Ectodermal cell (in vitro differentiated cells): ENCODE measurements around the gene HOXB6.

ENCODE experiments used
- H3K27ac ChIP-seq: 2 replicates; pipeline ENCODE4 v1.7.0; 2013; ENCODE audit warnings: mild to moderate bottlenecking, low read depth, low read length; ENCODE audit not compliant: insufficient read depth, poor library complexity, severe bottlenecking
- H3K27me3 ChIP-seq: 2 replicates; pipeline ENCODE4 v1.7.0; 2013; ENCODE audit warnings: mild to moderate bottlenecking, low read length; ENCODE audit not compliant: insufficient read depth, control insufficient read depth, poor library complexity, severe bottlenecking
- H3K36me3 ChIP-seq: one replicate; pipeline ENCODE4 v1.7.0; 2013; ENCODE audit warnings: low read length; ENCODE audit not compliant: control insufficient read depth, insufficient read depth
- H3K4me1 ChIP-seq: one replicate; pipeline ENCODE4 v1.7.0; 2013; ENCODE audit warnings: low read length; ENCODE audit not compliant: control insufficient read depth, insufficient read depth
- H3K4me3 ChIP-seq: 2 replicates; pipeline ENCODE4 v1.7.0; 2013; ENCODE audit warnings: low read depth, low read length, control low read depth; ENCODE audit not compliant: insufficient read depth
- H3K9me3 ChIP-seq: 2 replicates; pipeline ENCODE4 v1.7.0; 2013; ENCODE audit warnings: mild to moderate bottlenecking, low read length, moderate library complexity; ENCODE audit not compliant: control insufficient read depth
- WGBS, 2 experiments: methylation state at CpG; one replicate each; pipeline ENCODE4 v1.1.7; 2013; ENCODE audit warnings: missing lambda C conversion rate in 2 of 2; 5-methylcytosine and 5-hydroxymethylcytosine counted together

HOXB6 gene

DNA sequence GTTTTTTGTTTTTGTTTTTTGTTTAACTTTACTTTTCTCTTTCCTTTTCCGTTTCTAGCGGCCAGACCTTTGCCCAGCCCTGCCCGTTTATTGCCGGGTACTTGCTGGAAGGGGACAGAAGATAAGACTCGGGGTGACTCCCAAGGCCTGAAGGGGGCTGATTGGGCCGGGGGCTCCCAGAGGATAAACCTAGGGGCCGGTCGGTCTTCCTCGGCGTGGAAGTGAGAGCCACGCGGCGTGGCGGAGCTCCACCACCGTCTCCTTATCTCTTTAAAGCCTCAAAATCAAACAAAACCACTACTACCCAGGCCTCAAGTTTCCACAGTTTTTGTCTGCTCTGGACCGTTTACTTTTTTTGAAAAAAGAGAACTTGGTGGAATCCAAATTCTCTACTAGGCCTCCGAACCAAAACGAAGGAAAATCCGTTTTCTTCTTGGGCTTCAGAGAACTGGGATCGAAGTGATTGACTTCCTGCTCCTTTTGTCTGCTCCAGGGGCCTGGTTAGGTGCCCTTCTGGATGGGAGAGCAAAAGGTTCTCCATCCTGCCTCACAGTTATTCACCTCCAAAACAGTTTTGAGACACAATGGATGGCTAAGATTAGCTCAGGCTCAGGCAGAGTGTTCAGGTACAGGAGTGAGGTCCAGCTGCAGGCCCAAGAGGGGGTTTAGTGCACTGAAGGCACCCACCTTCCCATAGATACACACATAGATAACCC lies 29.9 kb upstream of the HOXB6 start:
- Histone ChIP-seq H3K27me3 (peaks cover 100% of the 10 kb centered on the region), H3K9me3 (no peaks in the 10 kb centered on the region), H3K36me3 (no peaks in the 10 kb centered on the region), H3K27ac (no peak overlapping the region), H3K4me1 (no peaks in the 10 kb centered on the region), H3K4me3 (no peak overlapping the region)
- WGBS, 2 experiments: 33 to 43% methylated on average over 20 of the region's 20 CpGs

DNA sequence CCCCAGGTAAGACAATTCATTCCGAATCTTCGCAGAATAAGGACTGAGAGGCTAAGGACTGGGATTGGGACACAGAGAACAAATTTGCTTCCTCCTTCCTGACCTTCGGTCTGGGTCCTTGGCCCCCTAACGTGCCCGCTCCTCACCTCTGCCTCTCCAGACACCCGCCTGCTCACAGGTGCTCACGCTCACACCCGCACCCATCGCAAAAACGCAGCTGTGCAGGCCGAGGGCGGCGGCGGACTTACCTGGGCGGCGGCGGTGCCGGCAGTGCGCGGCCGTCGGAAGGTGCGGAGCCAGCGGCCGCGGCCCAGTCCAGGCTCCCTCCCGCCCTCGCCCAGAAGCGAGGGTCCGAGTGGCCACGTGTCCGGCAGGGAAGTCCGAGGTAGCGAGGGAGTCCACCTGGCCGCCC lies 28.5 kb upstream of the HOXB6 start:
- no peaks in the 10 kb centered on the region for H3K36me3 ChIP-seq
- no peak overlapping the region for H3K4me3 ChIP-seq
- no peak overlapping the region for H3K27ac ChIP-seq
- no peaks in the 10 kb centered on the region for H3K9me3 ChIP-seq
- H3K4me1 ChIP-seq: no peaks in the 10 kb centered on the region
- peaks cover 100% of the 10 kb centered on the region for H3K27me3 ChIP-seq
- 4% methylated on average over 35 of the region's 35 CpGs for WGBS, 2 experiments

DNA sequence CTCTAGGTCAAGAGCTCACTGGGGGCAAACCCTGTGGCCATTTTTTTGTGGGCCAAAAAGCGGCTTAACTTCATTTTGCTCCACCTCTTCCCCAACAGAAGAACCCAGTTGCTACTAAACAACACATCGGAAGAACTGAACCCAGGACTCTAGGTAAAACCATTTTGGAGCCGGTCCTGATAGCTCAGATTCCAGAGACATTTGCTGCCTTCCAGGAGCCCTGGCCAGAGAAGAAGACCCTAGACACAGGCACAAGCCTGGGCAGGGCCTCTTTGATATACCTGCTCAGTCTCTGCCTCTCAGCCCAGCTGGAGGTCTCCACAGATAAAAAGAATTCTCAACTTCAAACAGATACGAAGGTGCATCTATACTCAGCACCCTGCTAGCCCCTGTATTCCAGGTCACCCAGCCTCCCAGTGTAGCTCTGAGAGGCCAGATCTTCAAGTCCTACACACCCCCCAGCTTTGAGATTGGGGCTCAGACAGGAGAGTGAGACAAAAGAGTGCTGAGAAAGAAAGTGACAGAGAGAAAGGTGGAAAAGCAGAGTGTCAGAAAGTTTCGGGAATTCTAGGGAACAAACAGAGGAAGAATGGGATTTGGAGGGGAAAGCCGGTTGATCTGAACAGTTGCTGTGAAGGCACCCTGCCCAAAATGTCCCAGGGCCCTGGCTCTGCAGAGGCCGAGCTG lies 27.9 kb upstream of the HOXB6 start:
- Histone ChIP-seq H3K4me1 (no peaks in the 10 kb centered on the region), H3K4me3 (no peak overlapping the region), H3K36me3 (no peaks in the 10 kb centered on the region), H3K27ac (no peak overlapping the region), H3K9me3 (no peaks in the 10 kb centered on the region), H3K27me3 (peaks cover 100% of the 10 kb centered on the region)
- WGBS, 2 experiments: 13 to 15% methylated on average over 7 of the region's 7 CpGs

DNA sequence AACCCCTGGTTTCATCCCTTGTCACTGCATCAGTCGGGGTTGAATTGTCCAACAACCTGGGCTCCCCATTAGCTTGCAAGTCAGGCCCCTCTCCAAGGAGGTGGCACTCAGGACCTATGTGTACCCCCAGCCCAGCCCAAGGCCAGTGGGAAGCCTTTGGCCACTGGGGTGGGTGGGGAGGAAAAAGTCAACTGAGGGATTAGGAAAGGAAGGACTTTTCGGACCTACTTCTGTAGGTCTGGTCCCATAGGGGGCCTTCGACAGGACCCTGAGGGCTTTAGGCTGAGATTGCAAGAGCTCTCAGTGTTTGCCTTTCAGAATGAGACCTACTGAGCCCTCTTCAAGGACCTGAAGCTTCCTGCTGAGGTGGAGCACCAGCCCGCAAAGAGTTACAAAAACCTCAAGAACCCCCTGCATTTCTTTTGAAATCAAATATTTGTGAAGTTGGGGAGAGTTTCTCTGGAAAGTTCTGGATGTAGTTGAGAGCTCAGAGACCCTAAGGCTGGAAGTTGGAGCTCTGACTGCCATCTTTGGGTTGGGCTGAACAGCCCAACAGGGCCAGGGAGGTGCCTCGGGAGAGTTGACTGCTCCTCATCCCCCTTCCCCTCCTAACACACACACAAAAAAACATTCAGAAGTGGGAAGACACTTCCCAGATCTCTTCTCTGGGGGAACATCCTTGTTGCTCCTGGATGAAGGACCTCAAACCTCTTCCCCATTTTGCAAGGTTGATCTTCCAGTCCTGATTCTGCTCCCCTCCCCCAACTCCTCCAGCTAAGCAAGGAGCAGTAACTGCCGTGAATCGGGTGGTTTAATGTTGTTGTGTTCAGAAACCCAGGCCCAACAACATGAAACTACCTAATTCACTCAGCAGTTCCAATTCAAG lies 27.1 kb upstream of the HOXB6 start:
- Histone ChIP-seq H3K27ac (no peak overlapping the region), H3K4me3 (no peak overlapping the region), H3K36me3 (no peaks in the 10 kb centered on the region), H3K9me3 (no peaks in the 10 kb centered on the region), H3K4me1 (no peaks in the 10 kb centered on the region), H3K27me3 (peaks cover 100% of the 10 kb centered on the region)
- WGBS, 2 experiments: 10 to 12% methylated on average over 5 to 7 of the region's 7 CpGs

DNA sequence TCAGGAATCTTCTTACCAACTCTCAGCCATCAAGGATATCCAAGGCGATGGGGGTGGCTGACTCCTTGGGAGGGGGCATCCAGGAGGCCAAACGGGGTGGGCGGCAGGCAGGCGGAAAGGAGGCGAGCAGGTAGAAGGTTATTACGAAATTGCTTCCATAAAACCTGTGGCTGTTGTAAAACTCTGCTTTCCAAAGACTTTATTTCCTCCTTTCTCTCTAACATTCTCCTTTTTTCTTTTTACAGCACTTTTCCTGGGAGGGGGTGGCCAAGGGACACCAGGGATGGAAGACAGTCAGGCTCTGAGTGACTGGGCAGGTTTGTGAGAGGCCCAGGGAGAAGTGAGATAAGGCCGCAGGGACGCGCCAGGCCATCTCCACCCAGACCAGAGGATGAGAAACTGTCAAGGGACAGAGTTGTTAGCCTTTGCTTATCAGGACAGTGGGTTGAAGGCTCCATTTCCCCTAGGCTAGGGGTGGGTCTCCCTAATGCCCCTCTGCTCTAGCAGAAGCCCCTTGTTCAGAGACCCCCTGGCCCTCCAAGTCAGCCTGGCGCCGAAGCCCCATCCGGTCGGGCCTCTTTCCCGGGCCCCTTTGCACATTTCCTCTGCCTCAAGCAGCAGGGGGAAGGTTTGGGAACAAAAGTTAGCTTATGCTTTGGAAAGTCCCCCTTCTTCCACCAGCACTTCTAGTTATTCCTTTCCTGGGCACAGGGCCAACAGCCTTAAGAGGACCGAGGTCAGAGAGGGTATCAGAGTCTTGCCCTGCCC lies 26.3 kb upstream of the HOXB6 start:
- no peaks in the 10 kb centered on the region for H3K4me1 ChIP-seq
- peaks cover 100% of the 10 kb centered on the region for H3K27me3 ChIP-seq
- no peaks in the 10 kb centered on the region for H3K9me3 ChIP-seq
- H3K4me3 ChIP-seq: no peak overlapping the region
- no peaks in the 10 kb centered on the region for H3K36me3 ChIP-seq
- 18 to 20% methylated on average over 15 of the region's 15 CpGs for WGBS, 2 experiments
- no peak overlapping the region for H3K27ac ChIP-seq

DNA sequence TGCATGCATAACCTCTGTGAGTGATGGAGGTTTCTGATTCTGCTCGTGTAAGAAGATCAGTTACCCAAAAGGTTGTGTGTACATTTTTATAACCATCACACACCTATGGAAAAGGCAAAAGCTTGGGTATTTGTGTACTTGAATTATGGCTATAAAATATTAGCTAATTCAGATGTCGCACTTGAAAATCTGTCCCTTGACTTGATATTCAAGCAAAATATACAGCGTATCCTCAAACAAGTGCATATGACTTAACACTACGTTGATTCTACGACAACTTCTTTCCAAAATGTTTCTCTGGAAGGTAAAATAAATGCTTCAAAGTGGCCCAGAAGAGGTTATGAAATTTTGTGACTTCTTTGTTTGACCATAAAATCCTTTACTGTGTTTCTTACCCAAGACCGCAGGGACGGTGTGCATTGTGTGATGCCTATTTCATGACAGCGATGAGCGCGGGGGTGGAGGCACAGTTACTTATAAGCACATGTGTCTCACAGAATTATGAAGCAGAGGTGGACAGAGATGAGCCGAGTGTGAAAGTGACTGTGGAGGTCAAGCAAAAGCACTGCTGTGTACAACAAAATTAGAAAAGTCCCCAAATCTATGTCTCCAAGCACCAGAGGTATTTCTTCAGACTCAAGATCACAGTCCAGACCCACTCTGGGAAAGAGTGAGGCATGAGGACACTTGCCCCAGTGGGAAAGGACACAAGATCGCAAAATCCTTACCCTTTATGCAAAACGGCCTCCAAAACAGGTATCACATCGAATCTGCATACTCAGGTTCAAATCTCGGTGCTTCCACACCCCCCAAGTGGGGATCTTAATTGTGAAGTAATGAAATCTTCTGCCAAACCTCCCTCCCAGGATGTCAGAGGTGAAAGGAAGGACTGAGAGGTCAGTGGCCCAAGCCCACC lies 25.5 kb upstream of the HOXB6 start:
- peaks cover 4% of the 10 kb centered on the region for H3K4me1 ChIP-seq
- 38 to 44% methylated on average over 13 to 14 of the region's 15 CpGs for WGBS, 2 experiments
- H3K27me3 ChIP-seq: peaks cover 100% of the 10 kb centered on the region
- no peaks in the 10 kb centered on the region for H3K9me3 ChIP-seq
- H3K36me3 ChIP-seq: no peaks in the 10 kb centered on the region
- no peak overlapping the region for H3K4me3 ChIP-seq
- no peak overlapping the region for H3K27ac ChIP-seq

DNA sequence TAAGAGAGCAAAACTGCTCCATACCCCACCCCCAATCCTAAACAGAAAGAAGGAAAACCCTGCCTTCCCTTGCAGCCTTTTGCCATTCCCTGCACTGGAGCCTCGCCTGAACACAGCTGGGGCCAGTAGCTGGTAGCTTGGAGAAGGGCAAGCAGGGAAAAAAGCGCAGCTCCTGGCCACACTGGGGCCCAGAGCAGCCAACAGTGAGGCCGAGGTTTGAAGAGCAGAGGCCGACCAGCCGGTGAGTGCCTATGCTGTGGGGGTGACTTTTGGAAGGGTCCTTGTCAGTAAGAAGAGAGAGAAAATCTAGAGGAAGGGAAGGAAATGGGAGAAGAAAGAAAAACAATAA lies 24.6 kb upstream of the HOXB6 start:
- Histone ChIP-seq H3K27me3 (peaks cover 100% of the 10 kb centered on the region), H3K4me1 (peaks cover 4% of the 10 kb centered on the region), H3K4me3 (no peak overlapping the region), H3K36me3 (no peaks in the 10 kb centered on the region), H3K27ac (no peak overlapping the region), H3K9me3 (no peaks in the 10 kb centered on the region)
- WGBS, 2 experiments: 12 to 15% methylated on average over 5 of the region's 5 CpGs

DNA sequence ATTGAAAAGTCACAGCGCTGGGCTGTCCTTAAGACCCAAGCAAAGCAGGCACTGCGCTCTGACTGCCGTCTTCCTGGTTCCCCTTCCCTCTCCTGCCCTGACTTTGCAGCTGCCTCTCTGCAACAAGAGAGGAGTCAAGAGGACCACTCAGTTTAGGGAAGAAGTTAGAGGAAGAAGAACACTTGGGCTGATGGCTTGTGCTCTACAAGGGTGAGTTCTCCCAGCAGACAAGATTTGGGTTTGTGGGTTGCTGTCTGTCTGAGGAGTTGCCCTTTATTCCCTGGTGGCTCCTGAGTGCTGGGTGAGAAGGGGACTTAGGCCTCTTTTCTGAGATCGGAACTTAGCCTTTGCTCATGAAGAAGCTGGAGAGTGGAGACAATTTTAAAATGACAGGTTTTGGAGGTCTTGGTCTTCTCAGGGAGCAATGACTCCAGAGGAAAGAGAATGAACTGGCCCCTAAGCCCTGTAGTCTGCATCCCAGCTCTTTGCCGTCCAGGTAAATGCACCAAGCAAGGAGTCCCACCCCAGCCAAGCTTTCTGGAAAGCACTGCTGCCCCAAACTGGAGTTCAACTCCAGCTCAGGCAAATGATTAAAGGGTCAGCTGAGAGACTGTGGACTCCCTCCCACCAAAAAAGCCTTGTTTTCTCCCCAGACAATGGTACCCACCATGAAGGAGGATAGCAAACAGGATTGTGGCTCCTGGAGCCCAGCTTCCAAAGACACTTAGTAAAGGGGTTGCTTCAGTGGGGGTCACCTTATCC lies 24.0 kb upstream of the HOXB6 start:
- H3K9me3 ChIP-seq: no peaks in the 10 kb centered on the region
- H3K27me3 ChIP-seq: peaks cover 100% of the 10 kb centered on the region
- no peaks in the 10 kb centered on the region for H3K36me3 ChIP-seq
- H3K27ac ChIP-seq: no peak overlapping the region
- H3K4me1 ChIP-seq: peaks cover 4% of the 10 kb centered on the region
- 18 to 21% methylated on average over 5 of the region's 5 CpGs for WGBS, 2 experiments
- no peak overlapping the region for H3K4me3 ChIP-seq
